H1 (cell line): ENCODE data around the gene SLC26A8. TPM values are rescaled to one million over a fixed set of nuclear protein-coding genes. Genes with fewer than 3 reads are reported as not detected.

ENCODE experiments used
- CTCF ChIA-PET: fragments of 300-600 bp; sonication (Branson Sonifier 250); formaldehyde crosslinking; loops from one replicate; lab custom pipeline; 2021; ENCODE audit not compliant: partially characterized antibody; lab: Charles Lee
- POLR2A ChIA-PET: fragments of 300-600 bp; sonication (Branson Sonifier 250); formaldehyde crosslinking; loops from one replicate; lab custom pipeline; 2021; ENCODE audit warnings: inconsistent platforms; ENCODE audit not compliant: partially characterized antibody; lab: Charles Lee
- DNase-seq, 2 experiments: peaks; one replicate each; pipeline versions ENCODE4 v3.0.0 to v3.0.0-alpha.2; 2010 to 2022; ENCODE audit warnings: low spot score in 2 of 2, low read depth in 1 of 2, mixed read lengths in 1 of 2
- FAIRE-seq: peaks from 2 replicates; lab custom pipeline; 2011; peaks lifted over from hg19 to GRCh38; lab: Jason Lieb, UNC
- H2AFZ ChIP-seq: 2 replicates; pipeline ENCODE4 v1.8.1; 2012; ENCODE audit warnings: low read length, inconsistent platforms
- H2AK5ac ChIP-seq: 2 replicates; pipeline ENCODE4 v1.6.1; 2013; ENCODE audit warnings: low read depth, low read length
- H2BK120ac ChIP-seq: replicated peaks from 2 replicates; pipeline ENCODE3; 2013; ENCODE audit warnings: low read depth, low read length, inconsistent platforms
- H2BK12ac ChIP-seq: 2 replicates; pipeline ENCODE4 v1.6.1; 2013; ENCODE audit warnings: low read depth, low read length
- H2BK15ac ChIP-seq: 2 replicates; pipeline ENCODE4 v1.6.1; 2013; ENCODE audit warnings: low read length
- H2BK20ac ChIP-seq: 2 replicates; pipeline ENCODE4 v1.6.1; 2013; ENCODE audit warnings: low read length
- H2BK5ac ChIP-seq: 2 replicates; pipeline ENCODE4 v1.6.1; 2013; ENCODE audit warnings: low read depth, low read length
- H3K14ac ChIP-seq: 2 replicates; pipeline ENCODE4 v1.6.1; 2013; ENCODE audit warnings: inconsistent platforms; ENCODE audit not compliant: insufficient read length
- H3K18ac ChIP-seq: 2 replicates; pipeline ENCODE4 v1.6.1; 2013; ENCODE audit warnings: low read length; ENCODE audit errors: extremely low read depth
- H3K23ac ChIP-seq: 2 replicates; pipeline ENCODE4 v1.6.1; 2013; ENCODE audit warnings: inconsistent platforms; ENCODE audit not compliant: insufficient read length
- H3K23me2 ChIP-seq: 2 replicates; pipeline ENCODE4 v1.6.1; 2013; ENCODE audit warnings: low read depth, low read length
- H3K27ac ChIP-seq: 2 replicates; pipeline ENCODE4 v1.6.1; 2011; ENCODE audit warnings: low read depth, low read length, inconsistent platforms
- H3K27me3 ChIP-seq, 4 experiments: replicated peaks in 1 of 4; 1 replicate in 1 of 4; 2 replicates in 3 of 4; pipeline versions ENCODE4 v1.6.1 to v1.8.1; 2011 to 2013; ENCODE audit warnings: low read length in 3 of 4, mild to moderate bottlenecking in 3 of 4, inconsistent platforms in 2 of 4, mixed read lengths in 2 of 4, moderate library complexity in 1 of 4; ENCODE audit not compliant: control insufficient read depth in 3 of 4, insufficient read depth in 3 of 4; ENCODE audit errors: extremely low read depth in 1 of 4
- H3K36me3 ChIP-seq, 4 experiments: 2 replicates each; pipeline versions ENCODE4 v1.6.1 to v1.8.1; 2011 to 2013; ENCODE audit warnings: mild to moderate bottlenecking in 4 of 4, low read length in 3 of 4, moderate library complexity in 2 of 4, control low read depth in 1 of 4, inconsistent platforms in 1 of 4; ENCODE audit not compliant: insufficient read depth in 4 of 4, control insufficient read depth in 2 of 4
- H3K4ac ChIP-seq: replicated peaks from 2 replicates; pipeline ENCODE3; 2013; ENCODE audit warnings: low read length, low read depth, mixed read lengths, inconsistent platforms; ENCODE audit not compliant: insufficient read length
- H3K4me1 ChIP-seq, 4 experiments: replicated peaks in 1 of 4; 1 replicate in 1 of 4; 2 replicates in 3 of 4; pipeline versions ENCODE4 v1.6.1 to v1.8.1; 2011 to 2013; ENCODE audit warnings: low read length in 3 of 4, inconsistent platforms in 2 of 4, mixed read lengths in 1 of 4; ENCODE audit not compliant: insufficient read depth in 4 of 4, control insufficient read depth in 3 of 4
- H3K4me2 ChIP-seq, 2 experiments: 2 replicates each; pipeline versions ENCODE4 v1.6.1 to v1.8.1; 2011 to 2013; ENCODE audit warnings: low read depth in 2 of 2, low read length in 2 of 2, control low read depth in 1 of 2, inconsistent platforms in 1 of 2, mild to moderate bottlenecking in 1 of 2; ENCODE audit not compliant: insufficient read depth in 1 of 2
- H3K4me3 ChIP-seq, 4 experiments: fragments of 200-600, 300-600 bp in 1 of 4; sonication (generic), shearing (Covaris generic), sonication (Bioruptor Twin) in 1 of 4; 2 replicates each; pipeline versions ENCODE4 v1.5.1 to v1.8.1; 2011 to 2016; ENCODE audit warnings: low read length in 4 of 4, low read depth in 3 of 4, control low read depth in 2 of 4, inconsistent platforms in 2 of 4, mild to moderate bottlenecking in 2 of 4, mixed read lengths in 1 of 4, moderate library complexity in 1 of 4; ENCODE audit not compliant: insufficient read depth in 2 of 4; ENCODE audit errors: extremely low read depth in 1 of 4
- H3K56ac ChIP-seq: replicated peaks from 2 replicates; pipeline ENCODE3; 2013; ENCODE audit warnings: low read depth, mild to moderate bottlenecking, mixed read lengths, low read length, inconsistent platforms; ENCODE audit not compliant: insufficient read length
- H3K79me1 ChIP-seq: 2 replicates; pipeline ENCODE4 v1.6.1; 2013; ENCODE audit warnings: low read depth, low read length, control low read depth
- H3K79me2 ChIP-seq, 2 experiments: 2 replicates each; pipeline versions ENCODE4 v1.6.1 to v1.8.1; 2012 to 2013; ENCODE audit warnings: low read length in 2 of 2, mild to moderate bottlenecking in 2 of 2, inconsistent platforms in 1 of 2; ENCODE audit not compliant: insufficient read depth in 2 of 2, control insufficient read depth in 1 of 2
- H3K9ac ChIP-seq, 4 experiments: replicated peaks in 1 of 4; 1 replicate in 1 of 4; 2 replicates in 3 of 4; pipeline versions ENCODE4 v1.6.1 to v1.8.1; 2011 to 2013; ENCODE audit warnings: low read depth in 3 of 4, low read length in 3 of 4, control low read depth in 2 of 4, mild to moderate bottlenecking in 2 of 4, moderate library complexity in 2 of 4, inconsistent platforms in 1 of 4; ENCODE audit errors: extremely low read depth in 1 of 4
- H3K9me3 ChIP-seq, 2 experiments: 2 replicates each; pipeline versions ENCODE4 v1.6.1 to v1.8.1; 2012 to 2013; ENCODE audit warnings: mild to moderate bottlenecking in 2 of 2, moderate library complexity in 2 of 2, control low read depth in 1 of 2, inconsistent platforms in 1 of 2, low read depth in 1 of 2, low read length in 1 of 2, mixed read lengths in 1 of 2; ENCODE audit not compliant: insufficient read depth in 2 of 2
- H4K20me1 ChIP-seq, 2 experiments: replicated peaks in 1 of 2; 2 replicates each; pipeline versions ENCODE3 to v1.8.1; 2011 to 2013; ENCODE audit warnings: inconsistent platforms in 2 of 2, low read length in 2 of 2, mild to moderate bottlenecking in 1 of 2; ENCODE audit not compliant: insufficient read depth in 2 of 2, control insufficient read depth in 1 of 2
- H4K5ac ChIP-seq: 2 replicates; pipeline ENCODE4 v1.6.1; 2013; ENCODE audit warnings: low read length, low read depth, mixed read lengths, inconsistent platforms; ENCODE audit not compliant: insufficient read length
- H4K8ac ChIP-seq: 2 replicates; pipeline ENCODE4 v1.8.0; 2013; ENCODE audit warnings: mild to moderate bottlenecking, moderate library complexity, low read length, inconsistent platforms; ENCODE audit not compliant: insufficient read depth; ENCODE audit errors: extremely low read depth
- H4K91ac ChIP-seq: replicated peaks from 2 replicates; pipeline ENCODE3; 2013; ENCODE audit warnings: low read length, mixed read lengths, inconsistent platforms; ENCODE audit not compliant: insufficient read length
- BRCA1 ChIP-seq: IDR thresholded peaks from 2 replicates; pipeline ENCODE4 v1.6.1; 2012; ENCODE audit warnings: low read depth, low read length, improper control_type of control experiment
- WGBS, 2 experiments: shearing (Covaris generic) in 1 of 2; methylation state at CpG; one replicate each; pipeline versions ENCODE4 v1.1.6 to v1.1.7; 2013 to 2015; ENCODE audit warnings: low lambda C conversion rate in 2 of 2, mixed read lengths in 2 of 2, inconsistent platforms in 1 of 2, low coverage in 1 of 2, missing lambda C conversion rate in 1 of 2; ENCODE audit not compliant: insufficient replicate concordance in 2 of 2, insufficient coverage in 1 of 2, insufficient read length in 1 of 2; ENCODE audit errors: extremely low coverage in 1 of 2, missing lambda C conversion rate in 1 of 2; 5-methylcytosine and 5-hydroxymethylcytosine counted together
- polyA plus RNA-seq, 7 experiments: library from polyadenylated mRNA; depleted of rRNA in 3 of 7; stranded (reverse) in 5 of 7; unstranded in 2 of 7; fragments of >200 nt in 5 of 7; fragments of 200-250 nt in 2 of 7; gene quantifications; 1 replicate in 5 of 7; 2 replicates in 1 of 7; 4 replicates in 1 of 7; pipeline versions ENCODE4 v1.2.1 to v1.2.3, GENCODE V29; 2011 to 2013; ENCODE audit warnings: missing spikeins in 2 of 7, mixed read lengths in 2 of 7
- total RNA-seq: library from RNA; stranded (reverse); fragmentation: NEBNext Ultra II Directional; extraction: Animal tissue kit (Norgen Biotek cat#: 25700); gene quantifications from 2 replicates; pipeline ENCODE4 v1.2.1, GENCODE V29; 2021

SLC26A8 gene
- total and polyA plus RNA-seq, 2 of the 8 experiments (the other 6 are each of a cell fraction or from before 2014, with no cell fraction given) = 0.56 to 0.57 TPM

DNA sequence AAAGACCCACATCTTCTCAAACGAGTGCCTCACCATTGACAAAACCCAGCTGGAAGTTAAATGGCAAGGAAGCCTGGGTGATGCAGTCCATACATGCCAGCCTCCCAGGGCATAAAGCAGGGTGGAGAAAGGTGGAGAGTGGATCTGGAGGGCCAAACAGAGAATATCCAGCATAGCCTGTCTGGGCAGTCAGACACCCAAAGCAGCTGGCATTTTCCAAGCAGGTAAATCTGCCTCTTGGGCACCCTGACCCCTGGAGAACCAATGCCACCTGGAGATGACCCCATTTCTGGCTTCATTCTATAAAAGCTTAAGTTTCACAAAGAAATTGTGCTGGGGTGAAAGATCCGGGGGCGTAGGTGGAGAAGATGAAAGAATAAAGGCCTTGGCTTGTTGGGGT is 98.5 kb downstream of the SLC26A8 start:
- 82% methylated on average over 3 of the region's 3 CpGs; no CpG with 5 or more reads in 1 of the 2 experiments for WGBS, 2 experiments
- POLR2A ChIA-PET = interaction anchor here (0.9 kb wide), 1 partner anchor 9 kb away, joined by 3 read pairs; no protein-coding TSS in a partner anchor
- TF ChIP-seq BRCA1 = no peak

More for the DNA sequence above, 98.5 kb downstream of the SLC26A8 start:
- no peak overlapping the region for H4K91ac ChIP-seq
- FAIRE-seq (no peak), DNase-seq (no peak)
- H3K79me2 ChIP-seq = no peaks in the 10 kb centered on the region
- no peak overlapping the region for H2AK5ac ChIP-seq
- no peak overlapping the region for H2BK12ac ChIP-seq
- H3K14ac ChIP-seq = no peak overlapping the region
- no peaks in the 10 kb centered on the region; a peak in 1 of 7 replicates for H3K27me3 ChIP-seq
- no peak overlapping the region for H3K18ac ChIP-seq
- H2BK20ac ChIP-seq = no peak overlapping the region
- H2AFZ ChIP-seq = no peak overlapping the region
- no peak overlapping the region for H3K4me3 ChIP-seq
- H3K9ac ChIP-seq = no peak overlapping the region
- H3K9me3 ChIP-seq = no peaks in the 10 kb centered on the region
- no peak overlapping the region for H2BK5ac ChIP-seq
- H3K4me1 ChIP-seq = peaks cover 0 to 7% (median 3%) of the 10 kb centered on the region in 4 experiments; a peak in 4 of 7 replicates
- H4K5ac ChIP-seq = no peak overlapping the region
- no peak overlapping the region for H3K4me2 ChIP-seq
- no peak overlapping the region for H3K56ac ChIP-seq
- H2BK15ac ChIP-seq = no peak overlapping the region
- H4K8ac ChIP-seq = no peak overlapping the region
- no peak overlapping the region for H3K4ac ChIP-seq
- no peaks in the 10 kb centered on the region for H3K79me1 ChIP-seq
- H3K23me2 ChIP-seq = peaks cover 2% of the 10 kb centered on the region; the same call in 1 of the 2 replicates
- H3K23ac ChIP-seq = no peak overlapping the region
- H3K27ac ChIP-seq = no peak overlapping the region
- H2BK120ac ChIP-seq = no peak overlapping the region
- CTCF ChIA-PET = interaction anchor here (0.6 to 2.1 kb wide), 6 partner anchors 11 to 1092 kb away, joined by 3 to 5 read pairs (median 3); no protein-coding TSS in a partner anchor
- H4K20me1 ChIP-seq = no peaks in the 10 kb centered on the region
- H3K36me3 ChIP-seq = no peaks in the 10 kb centered on the region
